ENCODE measurements around the gene CST7.

GRCh38 chr20:24906806-24907205 lies 42.3 kb upstream of the CST7 start:
- TF ChIP-seq, protein P1, sequence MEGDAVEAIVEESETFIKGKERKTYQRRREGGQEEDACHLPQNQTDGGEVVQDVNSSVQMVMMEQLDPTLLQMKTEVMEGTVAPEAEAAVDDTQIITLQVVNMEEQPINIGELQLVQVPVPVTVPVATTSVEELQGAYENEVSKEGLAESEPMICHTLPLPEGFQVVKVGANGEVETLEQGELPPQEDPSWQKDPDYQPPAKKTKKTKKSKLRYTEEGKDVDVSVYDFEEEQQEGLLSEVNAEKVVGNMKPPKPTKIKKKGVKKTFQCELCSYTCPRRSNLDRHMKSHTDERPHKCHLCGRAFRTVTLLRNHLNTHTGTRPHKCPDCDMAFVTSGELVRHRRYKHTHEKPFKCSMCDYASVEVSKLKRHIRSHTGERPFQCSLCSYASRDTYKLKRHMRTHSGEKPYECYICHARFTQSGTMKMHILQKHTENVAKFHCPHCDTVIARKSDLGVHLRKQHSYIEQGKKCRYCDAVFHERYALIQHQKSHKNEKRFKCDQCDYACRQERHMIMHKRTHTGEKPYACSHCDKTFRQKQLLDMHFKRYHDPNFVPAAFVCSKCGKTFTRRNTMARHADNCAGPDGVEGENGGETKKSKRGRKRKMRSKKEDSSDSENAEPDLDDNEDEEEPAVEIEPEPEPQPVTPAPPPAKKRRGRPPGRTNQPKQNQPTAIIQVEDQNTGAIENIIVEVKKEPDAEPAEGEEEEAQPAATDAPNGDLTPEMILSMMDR (IDR thresholded peaks at IDR 0.05): no peak
- TF ChIP-seq SIN3A (IDR thresholded peaks at IDR 0.05; ENCODE audit: borderline replicate concordance, insufficient read depth, low read depth, low read length): no peak
- TF ChIP-seq POLR2AphosphoS5 (IDR thresholded peaks at IDR 0.05; ENCODE audit: low read depth, low read length): no peak
